Activated CD4-positive, alpha-beta T cell treated with anti-CD3 and anti-CD28 coated beads for 36 hours (primary cell): ENCODE measurements around the gene RASL10B. TPM values are rescaled to one million over a fixed set of nuclear protein-coding genes. Genes with fewer than 3 reads are reported as not detected.

Experiments used
- ATAC-seq: fragments of 200-7000 bp; cut with Tn5 transposase; one replicate; pipeline ENCODE4 v1.10.0; 2021; ENCODE audit warnings: mild to moderate bottlenecking, moderate library complexity
- CTCF ChIA-PET: fragments of 350-600 bp; sonication (Branson Sonifier 250); formaldehyde crosslinking; loops from one replicate; lab custom pipeline; 2021; ENCODE audit warnings: antibody characterized with exemption; lab: Charles Lee
- POLR2A ChIA-PET: fragments of 350-600 bp; sonication (Branson Sonifier 250); formaldehyde crosslinking; loops from one replicate; lab custom pipeline; 2021; ENCODE audit warnings: antibody characterized with exemption, inconsistent platforms; lab: Charles Lee
- DNase-seq: peaks from one replicate; pipeline ENCODE4 v3.0.0-alpha.2; 2020
- H3K27ac Mint-ChIP-seq: one replicate; pipeline ENCODE4 v1.8.0; 2021; ENCODE audit warnings: mixed read lengths
- H3K27me3 Mint-ChIP-seq: one replicate; pipeline ENCODE4 v1.8.0; 2021; ENCODE audit warnings: mixed read lengths
- H3K36me3 Mint-ChIP-seq: one replicate; pipeline ENCODE4 v1.8.0; 2021; ENCODE audit warnings: low read depth, mixed read lengths
- H3K4me1 Mint-ChIP-seq: one replicate; pipeline ENCODE4 v1.8.0; 2021; ENCODE audit warnings: mixed read lengths
- H3K4me3 Mint-ChIP-seq: one replicate; pipeline ENCODE4 v1.8.0; 2021; ENCODE audit warnings: mild to moderate bottlenecking, moderate library complexity, mixed read lengths
- H3K9me3 Mint-ChIP-seq: one replicate; pipeline ENCODE4 v1.8.0; 2021; ENCODE audit warnings: low read depth, mixed read lengths
- intact Hi-C, 2 experiments: fragments of 100-400 bp; cut with DNase I in 1 of 2; cut with micrococcal nuclease in 1 of 2; formaldehyde crosslinking; loops; one replicate each; pipeline versions ENCODE4 v1.14.2 to v1.15.1; 2022 to 2024; cut with DNase I, micrococcal nuclease
- total RNA-seq, 2 experiments: library from RNA; stranded (reverse); gene quantifications; one replicate each; pipeline ENCODE4 v1.2.3, GENCODE V29; 2021

Gene RASL10B
- total RNA-seq, 2 experiments from 2014 or later = 2.7 to 4.0 TPM

DNA sequence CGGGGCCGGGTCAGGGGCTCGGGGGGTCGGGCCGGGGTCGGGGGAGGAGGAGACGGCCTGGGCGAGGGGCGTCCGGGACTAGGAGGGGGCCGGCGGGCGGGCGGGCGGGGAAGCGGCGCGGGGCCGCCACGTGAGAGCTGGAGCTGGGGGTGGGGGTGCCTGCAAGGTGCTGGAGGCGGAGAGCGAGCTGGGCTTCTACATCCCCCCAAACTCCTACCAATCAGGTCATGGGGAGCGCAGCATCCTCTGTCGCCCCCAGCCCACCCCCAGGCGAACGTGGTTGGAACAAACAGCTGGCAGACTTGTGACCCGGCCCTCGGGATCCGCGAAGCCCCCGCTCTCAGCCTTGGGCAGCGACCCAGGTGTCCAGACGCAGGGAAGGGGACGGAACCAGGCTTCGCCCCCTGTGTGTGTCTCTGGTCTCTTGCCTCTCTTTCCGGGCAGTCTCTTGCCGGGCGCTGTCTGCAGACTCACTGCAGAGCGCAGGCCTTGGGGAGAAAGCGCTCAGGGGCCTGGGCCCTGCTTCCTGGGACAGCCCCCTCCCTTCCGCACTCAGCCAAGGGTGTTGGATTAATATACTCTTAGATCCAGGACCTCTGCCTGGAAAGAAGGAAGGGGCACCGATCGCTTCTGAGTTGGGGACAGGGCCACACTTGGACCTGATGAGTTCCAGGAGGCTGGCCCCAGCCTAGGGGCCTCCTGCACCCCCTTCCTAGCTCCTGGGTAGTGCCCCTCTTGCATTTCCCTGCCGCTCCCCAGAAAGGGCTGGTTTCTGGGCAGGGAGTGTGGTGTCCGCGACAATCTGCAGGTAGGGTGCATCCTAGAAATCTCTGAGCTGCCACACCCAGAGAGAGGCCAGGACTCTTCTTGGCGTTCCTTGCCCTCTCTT, 722 bp downstream of the RASL10B start:
- peaks cover 16% of the 10 kb centered on the region for H3K4me1 Mint-ChIP-seq
- peak overlapping the region; percentile 70 for H3K4me3 Mint-ChIP-seq
- H3K27ac Mint-ChIP-seq = no peak overlapping the region
- intact Hi-C loops = loop anchor here in 1 of 2 experiments (5.0 kb wide), 1 partner anchor 590 kb away; the partner anchor contains the start of gene NLE1
- no peaks in the 10 kb centered on the region for H3K27me3 Mint-ChIP-seq
- DNase-seq (peak; percentile 27), ATAC-seq (no peak)
- H3K9me3 Mint-ChIP-seq = no peaks in the 10 kb centered on the region
- ChIA-PET POLR2A (no interaction called here), CTCF (interaction anchor here (0.6 to 2.1 kb wide), 5 partner anchors 9 to 144 kb away, joined by 3 to 6 read pairs (median 4); no protein-coding TSS in a partner anchor)
- no peaks in the 10 kb centered on the region for H3K36me3 Mint-ChIP-seq

GRCh38 chr17:35732806-35733136, 1.3 kb downstream of the RASL10B start:
- no peak for ATAC-seq
- Mint-ChIP-seq H3K4me1 (peaks cover 16% of the 10 kb centered on the region), H3K9me3 (no peaks in the 10 kb centered on the region)

DNA sequence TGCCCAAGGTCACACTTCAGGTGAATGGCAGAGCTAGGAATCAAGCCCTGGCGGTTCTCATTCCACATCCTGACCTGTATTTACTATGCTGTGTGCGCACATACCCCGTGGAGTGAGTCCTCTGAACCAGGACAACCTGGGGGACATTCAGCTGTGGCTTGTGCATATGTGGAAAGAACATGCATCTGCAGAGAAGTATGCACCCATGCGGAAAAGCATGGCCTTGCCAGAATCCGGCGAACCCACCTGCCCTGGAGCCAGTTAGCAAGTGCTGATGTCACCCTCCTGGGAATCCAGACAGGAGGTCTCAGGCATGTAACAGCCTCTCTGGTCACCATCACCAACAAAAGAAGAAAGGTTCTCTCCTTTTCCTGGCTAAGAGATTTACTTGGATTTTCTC, 1.9 kb downstream of the RASL10B start:
- H3K4me1 Mint-ChIP-seq = peaks cover 16% of the 10 kb centered on the region
- no peaks in the 10 kb centered on the region for H3K36me3 Mint-ChIP-seq
- ChIA-PET CTCF (interaction anchor here (0.7 to 1.1 kb wide), 3 partner anchors 10 to 31 kb away, joined by 3 to 6 read pairs (median 4); no protein-coding TSS in a partner anchor), POLR2A (no interaction called here)
- DNase-seq = no peak
- H3K27ac Mint-ChIP-seq = no peak overlapping the region
- no peak overlapping the region for H3K4me3 Mint-ChIP-seq
- intact Hi-C loops = loop anchor here in 1 of 2 experiments (5.0 kb wide), 1 partner anchor 591 kb away; the partner anchor contains the start of gene NLE1
- H3K9me3 Mint-ChIP-seq = no peaks in the 10 kb centered on the region
- no peaks in the 10 kb centered on the region for H3K27me3 Mint-ChIP-seq
- no peak for ATAC-seq

More at GRCh38 chr17:35732806-35733136, 1.3 kb downstream of the RASL10B start:
- CTCF ChIA-PET = interaction anchor here (0.6 to 1.1 kb wide), 4 partner anchors 11 to 143 kb away, joined by 3 to 6 read pairs (median 4); no protein-coding TSS in a partner anchor
- no peaks in the 10 kb centered on the region for H3K27me3 Mint-ChIP-seq
- H3K27ac Mint-ChIP-seq = no peak overlapping the region
- POLR2A ChIA-PET = no interaction called here
- peak overlapping the region; percentile 70 for H3K4me3 Mint-ChIP-seq
- no peak for DNase-seq
- intact Hi-C loops = loop anchor here in 1 of 2 experiments (5.0 kb wide), 1 partner anchor 590 kb away; the partner anchor contains the start of gene NLE1
- H3K36me3 Mint-ChIP-seq = no peaks in the 10 kb centered on the region

DNA sequence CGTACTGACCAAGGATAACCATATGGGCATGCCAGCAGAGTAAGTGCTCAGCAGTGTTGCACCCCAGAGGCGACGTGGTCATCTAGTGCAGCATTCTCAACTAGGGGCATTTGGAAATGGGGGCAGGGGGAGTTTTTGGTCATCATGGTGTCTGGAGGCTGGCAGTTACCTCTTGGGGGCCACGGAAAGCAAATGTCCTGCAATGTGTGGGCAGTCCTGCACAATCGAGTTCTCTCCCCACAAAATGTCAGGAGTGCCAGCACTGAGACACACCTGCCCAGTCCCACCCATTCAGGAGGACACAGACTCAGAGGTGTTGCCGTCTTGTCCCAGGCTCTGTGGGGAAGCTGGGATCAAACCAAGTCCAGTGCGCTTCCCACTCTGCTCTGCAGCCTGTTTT, 3.0 kb downstream of the RASL10B start:
- H3K27me3 Mint-ChIP-seq = no peaks in the 10 kb centered on the region
- ATAC-seq = no peak
- H3K27ac Mint-ChIP-seq = no peak overlapping the region
- peaks cover 16% of the 10 kb centered on the region for H3K4me1 Mint-ChIP-seq
- POLR2A ChIA-PET = no interaction called here
- no peak overlapping the region for H3K4me3 Mint-ChIP-seq
- DNase-seq = no peak
- H3K36me3 Mint-ChIP-seq = no peaks in the 10 kb centered on the region
- H3K9me3 Mint-ChIP-seq = no peaks in the 10 kb centered on the region
- intact Hi-C loops = loop anchor here in 1 of 2 experiments (5.0 kb wide), 1 partner anchor 592 kb away; the partner anchor contains the start of gene NLE1
- CTCF ChIA-PET = no interaction called here

DNA sequence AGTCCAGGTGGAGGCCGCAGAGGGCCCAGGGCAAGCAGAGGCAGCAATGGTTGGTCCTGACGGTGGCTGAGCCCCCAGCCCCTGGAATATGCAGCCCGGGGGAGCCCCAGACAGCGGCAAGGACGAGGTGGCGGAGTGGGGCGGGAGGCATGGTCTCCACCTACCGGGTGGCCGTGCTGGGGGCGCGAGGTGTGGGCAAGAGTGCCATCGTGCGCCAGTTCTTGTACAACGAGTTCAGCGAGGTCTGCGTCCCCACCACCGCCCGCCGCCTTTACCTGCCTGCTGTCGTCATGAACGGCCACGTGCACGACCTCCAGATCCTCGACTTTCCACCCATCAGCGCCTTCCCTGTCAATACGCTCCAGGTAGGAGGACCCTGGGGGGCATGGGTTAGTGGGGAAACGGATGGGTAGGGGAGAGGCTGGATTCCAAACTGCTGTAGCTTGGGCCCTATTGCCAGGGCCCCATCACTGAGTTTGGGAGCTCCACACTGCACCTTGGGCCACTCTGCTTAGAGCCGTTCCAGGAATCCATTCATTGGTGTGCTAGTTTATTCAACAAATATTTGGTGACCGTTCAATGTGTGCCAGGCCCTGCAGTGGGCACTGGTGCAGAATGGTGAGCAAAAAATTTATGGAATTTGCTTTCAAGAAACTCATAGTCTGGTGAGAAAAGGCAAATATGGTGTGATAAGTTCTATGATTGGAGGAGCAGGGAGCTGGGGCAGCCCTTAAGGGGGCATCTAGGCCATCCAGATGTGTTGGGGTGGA, 3.8 kb downstream of the RASL10B start:
- H3K9me3 Mint-ChIP-seq = no peaks in the 10 kb centered on the region
- intact Hi-C loops = no loop called here
- ChIA-PET POLR2A (interaction anchor here (0.5 kb wide), 1 partner anchor 571 kb away, joined by 3 read pairs; no protein-coding TSS in a partner anchor), CTCF (interaction anchor here (1.1 kb wide), 1 partner anchor 12 kb away, joined by 3 read pairs; no protein-coding TSS in a partner anchor)
- ATAC-seq (no peak), DNase-seq (no peak)
- H3K36me3 Mint-ChIP-seq = no peaks in the 10 kb centered on the region
- H3K4me3 Mint-ChIP-seq = no peak overlapping the region
- H3K27ac Mint-ChIP-seq = no peak overlapping the region
- H3K27me3 Mint-ChIP-seq = peaks cover 5% of the 10 kb centered on the region
- peaks cover 11% of the 10 kb centered on the region for H3K4me1 Mint-ChIP-seq

DNA sequence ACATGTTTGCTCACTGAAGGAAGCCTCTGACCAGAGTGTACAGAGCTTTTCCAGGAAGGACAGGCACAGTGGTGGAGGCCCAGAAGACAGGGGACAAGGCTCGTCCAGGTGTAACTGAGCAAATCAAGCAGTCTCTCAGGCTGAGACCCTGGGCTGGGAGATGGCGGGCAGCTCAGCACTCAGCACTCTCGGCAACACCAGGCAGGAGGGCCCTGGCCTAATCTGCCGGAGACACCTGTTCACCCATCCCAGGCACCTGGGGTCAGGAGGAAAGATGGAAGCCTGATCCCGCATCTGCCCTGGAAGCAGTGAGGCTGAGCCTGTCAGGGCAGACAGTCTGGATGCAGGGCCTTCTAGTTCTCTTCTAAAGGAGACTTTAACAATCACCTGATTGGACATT, 4.8 kb downstream of the RASL10B start:
- H3K36me3 Mint-ChIP-seq = no peaks in the 10 kb centered on the region
- H3K4me1 Mint-ChIP-seq = peaks cover under 1% of the 10 kb centered on the region
- POLR2A ChIA-PET = no interaction called here
- DNase-seq (no peak), ATAC-seq (no peak)
- intact Hi-C loops = no loop called here
- peaks cover 9% of the 10 kb centered on the region for H3K27me3 Mint-ChIP-seq
- no peaks in the 10 kb centered on the region for H3K9me3 Mint-ChIP-seq
- no peak overlapping the region for H3K27ac Mint-ChIP-seq
- H3K4me3 Mint-ChIP-seq = no peak overlapping the region
- CTCF ChIA-PET = interaction anchor here (1.1 kb wide), 2 partner anchors 11 to 122 kb away, joined by 3 read pairs; no protein-coding TSS in a partner anchor

GRCh38 chr17:35738519-35739133, 7.2 kb downstream of the RASL10B start:
- CTCF ChIA-PET = interaction anchor here (0.7 to 1.1 kb wide), 2 partner anchors 9 to 26 kb away, joined by 3 to 4 read pairs; no protein-coding TSS in a partner anchor

GRCh38 chr17:35740216-35740615, 8.8 kb downstream of the RASL10B start:
- Mint-ChIP-seq H3K4me1 (peaks cover 7% of the 10 kb centered on the region), H3K36me3 (no peaks in the 10 kb centered on the region), H3K9me3 (no peaks in the 10 kb centered on the region), H3K4me3 (no peak overlapping the region), H3K27ac (no peak overlapping the region), H3K27me3 (peaks cover 26% of the 10 kb centered on the region)
- CTCF ChIA-PET = interaction anchor here (1.3 kb wide), 1 partner anchor 127 kb away, joined by 5 read pairs; no protein-coding TSS in a partner anchor
- ATAC-seq (no peak), DNase-seq (no peak)
- intact Hi-C loops = loop anchor here (10.0 kb wide), 2 partner anchors 425 to 745 kb away; no protein-coding TSS in a partner anchor
- POLR2A ChIA-PET = no interaction called here

More at GRCh38 chr17:35738519-35739133, 7.2 kb downstream of the RASL10B start:
- H3K27ac Mint-ChIP-seq = no peak overlapping the region
- DNase-seq = no peak
- peaks cover 22% of the 10 kb centered on the region for H3K27me3 Mint-ChIP-seq
- no peaks in the 10 kb centered on the region for H3K9me3 Mint-ChIP-seq
- peaks cover 7% of the 10 kb centered on the region for H3K4me1 Mint-ChIP-seq
- intact Hi-C loops = no loop called here
- H3K4me3 Mint-ChIP-seq = no peak overlapping the region
- ATAC-seq = no peak
- POLR2A ChIA-PET = no interaction called here
- H3K36me3 Mint-ChIP-seq = no peaks in the 10 kb centered on the region

GRCh38 chr17:35740997-35741931, 9.8 kb downstream of the RASL10B start:
- H3K9me3 Mint-ChIP-seq = no peaks in the 10 kb centered on the region
- H3K27me3 Mint-ChIP-seq = peaks cover 28% of the 10 kb centered on the region
- intact Hi-C loops = loop anchor here (10.0 kb wide), 2 partner anchors 426 to 746 kb away; no protein-coding TSS in a partner anchor
- DNase-seq (peak; percentile 51), ATAC-seq (peak; percentile 78)
- H3K27ac Mint-ChIP-seq = no peak overlapping the region
- H3K4me3 Mint-ChIP-seq = peak overlapping the region; percentile 43
- no peaks in the 10 kb centered on the region for H3K36me3 Mint-ChIP-seq
- ChIA-PET POLR2A (interaction anchor here (0.6 kb wide), 1 partner anchor 124 kb away, joined by 3 read pairs; no protein-coding TSS in a partner anchor), CTCF (interaction anchor here (0.6 to 1.0 kb wide), 3 partner anchors 68 to 152 kb away, joined by 3 to 4 read pairs (median 3); partner anchors contain the start of gene TAF15)
- peaks cover 7% of the 10 kb centered on the region for H3K4me1 Mint-ChIP-seq

- ATAC-seq = no peak
- no peak for DNase-seq
- ChIA-PET CTCF (no interaction called here), POLR2A (no interaction called here)
- Mint-ChIP-seq H3K4me1 (peaks cover 7% of the 10 kb centered on the region), H3K27me3 (peaks cover 28% of the 10 kb centered on the region), H3K4me3 (no peak overlapping the region), H3K9me3 (no peaks in the 10 kb centered on the region), H3K27ac (no peak overlapping the region), H3K36me3 (no peaks in the 10 kb centered on the region)
- intact Hi-C loops = loop anchor here (10.0 kb wide), 2 partner anchors 428 to 748 kb away; no protein-coding TSS in a partner anchor
Observed at GRCh38 chr17:35742496-35742895, 11.1 kb downstream of the RASL10B start.
